NCI-H1436 (cell line): Measurements from ENCODE around the gene THOC6.
"Not testable (repeated sequence)": the region's sequence is repeated elsewhere in the genome, so short reads cannot be mapped to it uniquely, and the experiment has no call there.

Source experiments
- DNase-seq: peaks from one replicate; lab custom pipeline; 2025; lab: John Stamatoyannopoulos, UW

The THOC6 gene

DNA sequence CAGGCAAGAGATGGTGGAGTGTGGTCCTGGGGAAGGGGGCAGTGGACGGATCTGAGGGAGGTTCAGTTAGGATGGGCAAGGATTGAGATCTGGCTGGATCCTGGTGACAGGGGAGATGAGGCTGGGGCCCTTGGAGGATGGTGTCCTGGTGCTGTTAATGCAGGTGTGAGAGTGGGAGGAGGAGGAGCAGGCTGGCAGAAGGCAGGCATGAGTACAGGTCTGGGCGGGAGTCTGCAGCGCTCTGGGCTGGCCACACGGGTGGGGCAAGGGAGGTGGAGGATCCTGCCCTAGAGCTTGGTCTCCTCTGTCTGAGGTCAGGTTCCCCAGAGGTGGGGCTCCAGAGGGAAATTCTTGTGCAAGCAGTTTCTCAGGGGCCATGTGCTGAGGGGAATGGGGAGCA is 48.3 kb downstream of the THOC6 start:
- not testable (repeated sequence) for DNase-seq

DNA sequence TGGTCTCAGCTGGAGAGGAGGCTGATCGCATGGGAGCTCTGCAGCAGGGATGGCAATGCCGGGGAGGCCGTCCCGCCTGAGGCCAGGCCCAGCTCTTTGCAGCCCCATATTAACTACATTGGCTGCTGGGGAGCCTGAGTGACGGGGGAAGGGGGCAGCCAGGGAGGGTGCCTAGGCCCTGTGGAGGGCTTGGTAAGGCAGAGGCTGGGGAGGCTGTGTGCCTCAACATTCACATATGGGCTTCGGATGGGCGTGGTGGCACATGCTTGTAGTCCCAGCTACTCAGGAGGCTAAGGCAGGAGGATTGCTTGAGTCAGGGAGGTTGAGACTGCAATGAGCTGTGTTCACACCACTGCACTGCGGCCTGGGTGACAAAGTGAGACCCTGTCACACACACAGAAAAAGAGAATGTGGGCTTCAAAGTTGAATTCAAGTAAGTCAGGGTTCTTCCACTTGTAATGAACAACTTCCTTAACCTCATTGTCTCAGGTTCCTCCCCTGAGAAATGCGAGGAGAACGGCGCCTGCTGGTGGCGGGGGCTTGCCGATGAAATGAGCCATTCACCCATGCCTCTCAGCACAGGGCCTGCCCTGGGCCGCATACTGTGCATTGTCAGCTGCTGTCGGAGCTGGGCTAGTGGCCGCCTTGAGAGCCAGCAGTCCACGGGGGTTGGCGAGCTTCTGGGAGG is 48.9 kb downstream of the THOC6 start:
- DNase-seq: not testable (repeated sequence)

DNA sequence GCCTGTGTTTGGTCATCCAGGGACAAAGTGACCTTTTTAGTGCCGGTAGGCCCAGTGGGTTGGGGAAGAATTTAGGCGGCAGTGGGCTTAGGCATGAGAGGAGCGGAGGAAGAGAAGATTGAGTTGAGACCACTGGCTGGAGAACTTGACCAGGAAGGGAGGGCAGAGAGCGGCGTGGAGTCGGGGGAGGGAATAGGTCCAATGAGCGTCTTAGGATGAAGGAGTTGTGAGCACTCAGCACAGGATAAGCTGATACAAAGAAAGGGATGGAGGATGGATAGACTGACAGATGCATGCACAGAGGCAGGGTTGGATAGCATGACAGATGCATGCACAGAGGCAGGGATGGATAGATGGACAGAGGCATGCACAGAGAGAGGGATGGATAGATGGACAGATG is 49.6 kb downstream of the THOC6 start:
- no peak for DNase-seq

DNA sequence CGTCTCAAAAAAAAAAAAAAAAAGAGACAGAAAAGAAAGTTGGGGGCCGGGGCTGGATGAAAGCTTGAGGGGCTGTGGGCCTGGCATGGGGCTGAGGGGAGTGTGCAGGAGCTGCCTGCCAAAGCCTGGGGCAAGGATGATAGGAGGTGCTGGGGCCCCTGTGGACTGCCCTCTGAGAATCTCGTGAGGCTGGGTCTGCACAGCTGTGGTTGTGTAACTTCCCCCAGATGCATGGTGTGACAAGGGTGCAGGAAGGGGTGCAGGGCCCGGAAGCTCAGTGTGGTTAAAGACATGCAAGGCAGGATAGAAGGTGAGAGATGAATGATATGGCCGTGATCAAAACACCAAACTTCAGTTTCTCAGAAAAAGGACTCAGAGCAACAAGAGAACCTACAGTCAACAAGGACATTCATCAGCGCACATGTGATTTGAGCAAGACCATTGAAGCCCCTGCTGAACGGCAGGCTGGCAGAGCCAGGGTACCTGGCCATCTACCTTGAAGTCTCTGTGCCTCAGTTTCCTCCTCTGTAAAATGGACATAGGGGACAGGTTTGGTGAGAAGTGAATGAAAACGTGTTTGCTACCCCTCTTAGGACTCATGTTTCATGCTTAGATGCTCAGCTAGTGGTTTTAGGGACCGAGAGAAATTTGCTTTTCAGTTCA is 51.2 kb downstream of the THOC6 start:
- DNase-seq: no peak

DNA sequence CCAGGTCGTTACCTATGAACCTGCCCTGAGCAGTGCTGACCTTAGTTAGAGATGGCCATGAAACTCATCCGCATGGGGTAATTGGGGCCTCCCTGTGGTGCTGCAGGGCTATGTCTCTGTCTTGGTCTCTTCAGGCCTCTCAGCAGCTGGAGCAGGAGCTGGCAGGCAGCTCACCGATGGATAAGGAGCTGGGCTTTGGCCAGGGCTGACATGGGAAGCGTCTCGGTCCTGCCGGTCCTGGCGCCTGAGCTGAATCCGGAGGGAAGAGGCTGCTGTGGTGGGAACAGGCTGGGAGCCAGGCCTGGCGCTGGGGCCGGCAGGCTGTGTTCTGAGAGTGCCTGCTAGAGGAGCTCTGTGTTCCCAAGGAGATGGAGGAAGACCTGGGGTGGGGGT is 51.7 kb downstream of the THOC6 start:
- DNase-seq: no peak

DNA sequence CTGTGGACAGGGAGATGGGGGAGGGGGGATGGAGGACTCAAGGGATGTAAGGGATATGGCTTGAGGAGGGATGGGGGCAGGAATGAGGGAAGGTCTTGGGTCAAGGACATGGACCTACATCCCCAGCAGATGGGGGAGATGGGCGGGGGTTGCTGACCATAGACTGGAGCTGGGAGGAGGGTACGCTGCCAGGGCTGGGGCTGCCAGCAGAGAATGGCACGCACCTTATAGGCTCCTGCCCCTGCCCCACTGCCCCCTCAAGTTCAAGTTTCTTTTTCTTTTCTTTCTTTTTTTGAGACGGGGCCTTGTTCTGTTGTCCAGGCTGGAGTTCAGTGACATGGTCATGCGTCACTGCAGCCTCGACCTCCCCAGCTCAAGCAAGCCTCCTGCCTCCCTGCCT is 52.1 kb downstream of the THOC6 start:
- not testable (repeated sequence) for DNase-seq

DNA sequence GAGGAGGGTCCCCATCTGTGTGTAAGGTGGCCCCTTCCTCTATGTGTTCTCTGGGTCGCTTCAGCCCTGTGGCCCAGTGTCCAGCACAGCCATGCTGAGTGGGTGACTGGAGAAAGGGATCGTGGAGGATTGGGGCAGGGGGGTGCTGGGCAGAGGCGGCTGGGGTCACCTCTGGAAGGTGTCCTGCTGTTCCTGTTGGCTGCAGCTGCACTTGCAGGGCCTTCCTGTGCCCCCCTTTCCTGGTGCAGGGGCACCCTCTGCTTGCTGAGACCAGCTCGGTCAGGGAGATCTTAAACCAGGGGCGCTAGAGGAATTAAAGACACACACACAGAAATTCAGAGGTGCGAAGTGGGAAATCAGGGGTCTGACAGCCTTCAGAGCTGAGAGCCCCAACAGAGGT is 52.7 kb downstream of the THOC6 start:
- DNase-seq: no peak
